Activated T-cell treated with anti-CD3 and anti-CD28 coated beads, Interleukin-2, amount 50 U/mL, for 24 hours (primary cell): ENCODE results near the gene RAP1B.
"Not testable (repeated sequence)": the region's sequence is repeated elsewhere in the genome, so short reads cannot be mapped to it uniquely, and the experiment has no call there.

ENCODE experiments used
- DNase-seq: peaks from one replicate; pipeline ENCODE4 v3.0.0-alpha.2; 2020
- H3K27ac Mint-ChIP-seq: 2 replicates; pipeline ENCODE4 v1.8.0; 2020; ENCODE audit warnings: mild to moderate bottlenecking, mixed read lengths
- H3K27me3 Mint-ChIP-seq: 2 replicates; pipeline ENCODE4 v1.8.0; 2020; ENCODE audit warnings: mixed read lengths
- H3K36me3 Mint-ChIP-seq: 2 replicates; pipeline ENCODE4 v1.8.0; 2020; ENCODE audit warnings: low read depth, mixed read lengths
- H3K4me1 Mint-ChIP-seq: 2 replicates; pipeline ENCODE4 v1.8.0; 2020; ENCODE audit warnings: low read depth, mixed read lengths
- H3K4me3 Mint-ChIP-seq: 2 replicates; pipeline ENCODE4 v1.8.0; 2020; ENCODE audit warnings: mild to moderate bottlenecking, moderate library complexity, mixed read lengths
- H3K9me3 Mint-ChIP-seq: 2 replicates; pipeline ENCODE4 v1.8.0; 2020; ENCODE audit warnings: mixed read lengths

The RAP1B gene

GRCh38 chr12:68675101-68675842 is 64.6 kb downstream of the RAP1B start:
- DNase-seq: peak; percentile 44
- no peaks in the 10 kb centered on the region for H3K9me3 Mint-ChIP-seq
- peak overlapping the region; percentile 55 for H3K4me3 Mint-ChIP-seq
- H3K27me3 Mint-ChIP-seq: no peaks in the 10 kb centered on the region
- no peaks in the 10 kb centered on the region for H3K36me3 Mint-ChIP-seq
- H3K27ac Mint-ChIP-seq: peak overlapping the region; percentile 80
- H3K4me1 Mint-ChIP-seq: peaks cover 46% of the 10 kb centered on the region

DNA sequence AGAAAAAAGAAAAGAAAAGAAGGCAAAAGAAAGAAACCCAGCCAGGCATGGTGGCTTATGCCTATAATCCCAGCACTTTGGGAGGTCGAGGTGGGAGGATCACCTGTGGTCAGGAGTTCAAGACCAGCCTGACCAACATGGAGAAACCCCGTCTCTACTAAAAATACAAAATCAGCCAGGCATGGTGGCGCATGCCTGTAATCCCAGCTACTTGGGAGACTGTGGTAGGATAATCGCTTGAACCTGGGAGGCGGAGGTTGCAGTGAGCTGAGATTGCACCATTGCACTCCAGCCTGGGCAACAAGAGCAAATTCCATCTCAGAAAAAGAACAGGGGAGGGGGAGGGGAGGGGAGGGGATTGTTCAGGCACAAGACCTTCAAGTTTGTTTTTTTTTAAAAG is 66.2 kb downstream of the RAP1B start:
- not testable (repeated sequence) for H3K36me3 Mint-ChIP-seq, H3K27ac Mint-ChIP-seq, DNase-seq, H3K27me3 Mint-ChIP-seq, H3K4me3 Mint-ChIP-seq, H3K9me3 Mint-ChIP-seq
- H3K4me1 Mint-ChIP-seq: peaks cover 43% of the 10 kb centered on the region

DNA sequence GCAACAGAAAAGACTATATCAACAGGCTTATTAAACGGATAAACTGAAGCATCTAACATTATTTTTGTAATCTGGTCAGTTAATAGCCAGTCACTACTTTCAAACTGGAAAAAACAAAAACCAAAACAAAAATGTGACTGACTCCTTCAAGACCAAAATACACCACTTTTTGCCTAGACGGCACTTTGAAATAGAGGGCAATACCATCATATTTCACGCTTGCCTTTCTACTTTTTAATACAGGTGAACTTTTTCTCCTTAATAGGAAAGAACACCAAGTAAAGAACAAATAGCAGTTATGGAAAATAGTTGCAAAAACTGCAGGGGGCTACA is 75.5 kb downstream of the RAP1B start:
- H3K27me3 Mint-ChIP-seq: no peaks in the 10 kb centered on the region
- H3K4me3 Mint-ChIP-seq: peak overlapping the region; percentile 98
- H3K36me3 Mint-ChIP-seq: peaks cover 51% of the 10 kb centered on the region
- no peak for DNase-seq
- H3K27ac Mint-ChIP-seq: peak overlapping the region; percentile 99
- H3K4me1 Mint-ChIP-seq: peaks cover 42% of the 10 kb centered on the region
- H3K9me3 Mint-ChIP-seq: no peaks in the 10 kb centered on the region

- Mint-ChIP-seq H3K4me1 (peaks cover 42% of the 10 kb centered on the region), H3K27ac (peak within 1 kb of the TSS; percentile 99), H3K9me3 (no peaks in the 10 kb centered on the region), H3K4me3 (peak within 1 kb of the TSS; percentile 98), H3K36me3 (peaks cover 58% of the 10 kb centered on the region), H3K27me3 (no peaks in the 10 kb centered on the region)
- DNase-seq: peak; percentile 97
These were observed 76.2 kb downstream of the RAP1B start, which contains the start of gene NUP107 for GRCh38 chr12:68686595-68687521. NUP107 (plus strand) TSS chr12:68686978; CDS start chr12:68687066, 88 bp downstream.

- Mint-ChIP-seq H3K27ac (no peak overlapping the region), H3K4me3 (no peak overlapping the region), H3K36me3 (peaks cover 89% of the 10 kb centered on the region), H3K4me1 (no peaks in the 10 kb centered on the region), H3K9me3 (no peaks in the 10 kb centered on the region), H3K27me3 (no peaks in the 10 kb centered on the region)
- DNase-seq: no peak
These were observed 84.8 kb downstream of the RAP1B start for GRCh38 chr12:68695454-68695853.

DNA sequence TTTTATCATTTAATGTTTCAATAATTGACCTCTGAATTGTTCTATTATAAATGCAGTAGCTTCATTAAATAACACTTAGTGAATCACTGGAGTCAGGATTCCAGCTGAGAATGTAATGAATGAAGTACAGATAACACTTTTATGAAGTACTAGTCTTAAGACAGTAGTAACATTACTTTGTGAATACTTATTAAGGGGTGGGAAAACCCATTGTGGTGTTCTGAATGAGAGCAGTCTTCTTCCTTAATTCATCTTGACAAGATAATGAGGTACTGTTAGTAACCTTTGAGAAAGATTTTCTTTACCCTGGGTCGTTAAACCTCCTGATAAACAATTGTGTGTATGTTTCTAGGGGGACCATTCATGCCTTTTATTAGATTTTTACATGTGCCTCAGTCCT is 88.8 kb downstream of the RAP1B start:
- DNase-seq: no peak
- peaks cover 80% of the 10 kb centered on the region for H3K36me3 Mint-ChIP-seq
- no peaks in the 10 kb centered on the region for H3K9me3 Mint-ChIP-seq
- no peaks in the 10 kb centered on the region for H3K4me1 Mint-ChIP-seq
- H3K27me3 Mint-ChIP-seq: no peaks in the 10 kb centered on the region
- H3K4me3 Mint-ChIP-seq: no peak overlapping the region
- no peak overlapping the region for H3K27ac Mint-ChIP-seq
